Lung microvascular endothelial cell (primary cell): ENCODE measurements around the gene SLIT1. TPM values are rescaled to one million over a fixed set of nuclear protein-coding genes. Genes with fewer than 3 reads are reported as not detected.
A peak's percentile ranks its signal among the peaks of the same experiment; 100 is the strongest.
"Not testable (repeated sequence)": the region's sequence is repeated elsewhere in the genome, so short reads cannot be mapped to it uniquely, and the experiment has no call there.

ENCODE experiments used
- DNase-seq, 2 donors: peaks; one replicate each; pipeline versions ENCODE4 v3.0.0 to v3.0.0-alpha.2; 2010; ENCODE audit warnings: low read depth in 2 of 2
- total RNA-seq: library from RNA; depleted of rRNA; stranded (reverse); fragments of >200 nt; gene quantifications from 2 replicates; pipeline ENCODE4 v1.2.1, GENCODE V29; 2014

SLIT1 gene
- total RNA-seq, 1 donor from 2014 or later = not detected

DNA sequence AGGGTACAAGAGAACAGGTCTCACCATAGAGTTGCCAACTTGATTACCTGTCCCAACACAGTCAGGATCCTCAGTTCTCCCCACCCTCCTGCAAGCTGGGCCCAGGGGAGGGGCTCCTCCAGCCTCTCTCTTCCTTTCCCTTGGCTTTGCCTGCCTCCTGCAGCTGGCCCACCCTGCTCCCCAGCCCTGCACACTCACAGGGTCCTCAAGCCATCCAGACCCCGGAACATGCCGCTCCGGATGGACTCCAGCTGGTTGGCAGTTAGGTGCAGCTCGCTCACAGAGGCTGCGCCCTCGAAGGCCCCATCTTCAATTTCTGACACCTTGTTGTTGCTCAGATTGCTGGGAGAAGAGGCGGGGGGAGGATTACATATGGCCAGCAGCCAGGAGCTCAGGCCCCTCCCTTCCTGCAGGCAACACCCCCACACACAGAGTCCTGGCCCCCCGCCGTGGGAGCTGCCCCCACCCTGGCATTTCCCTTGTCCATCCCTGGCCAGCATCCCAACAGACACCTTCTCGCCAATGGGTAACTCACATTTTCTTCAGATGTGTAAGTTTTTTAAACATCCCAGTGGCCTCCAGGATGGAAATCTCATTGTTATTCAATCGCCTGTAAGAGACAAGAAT lies 139.2 kb downstream of the SLIT1 start:
- no peak for DNase-seq

GRCh38 chr10:97043563-97043855 lies 142.2 kb downstream of the SLIT1 start:
- no peak for DNase-seq

DNA sequence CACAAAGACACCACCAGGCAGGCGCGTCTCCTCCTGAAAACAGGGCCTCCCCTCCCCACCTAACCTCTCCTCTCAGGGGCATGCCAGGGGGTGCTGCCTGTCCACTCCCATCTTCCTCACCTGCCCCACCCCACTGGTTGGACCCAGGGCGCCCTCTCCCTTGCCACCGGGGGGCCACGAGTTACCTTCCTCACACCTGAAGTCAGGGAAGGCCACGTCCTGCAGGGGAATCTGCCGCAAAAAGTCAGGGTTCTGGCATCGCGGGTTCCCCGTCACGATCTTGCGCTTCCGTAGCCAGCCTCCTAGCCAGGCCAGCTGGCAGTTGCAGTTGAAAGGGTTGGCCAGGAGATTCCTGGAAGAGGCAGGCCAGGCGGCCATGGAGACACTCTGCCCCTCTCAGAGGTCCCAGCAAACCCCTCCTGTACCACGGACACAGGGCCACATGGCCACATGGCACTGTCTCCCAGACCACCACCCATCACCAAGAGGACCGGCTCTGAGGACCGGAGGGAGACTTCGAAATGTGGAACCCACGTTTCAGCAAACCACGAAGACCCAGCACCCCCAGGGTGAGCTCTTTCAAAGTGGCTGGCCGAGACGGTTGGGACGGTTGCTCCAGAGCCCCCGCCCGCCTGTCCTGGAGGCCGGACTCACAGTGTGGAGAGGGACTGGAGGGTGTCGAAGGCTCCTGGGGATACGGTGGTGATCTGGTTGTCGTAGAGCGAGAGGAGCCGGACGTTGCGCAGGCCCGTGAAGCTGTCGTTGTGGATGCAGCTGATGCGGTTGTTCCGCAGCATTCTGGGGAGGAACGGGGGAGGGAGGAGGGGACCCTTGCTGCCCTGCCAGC lies 142.8 kb downstream of the SLIT1 start:
- DNase-seq = no peak

DNA sequence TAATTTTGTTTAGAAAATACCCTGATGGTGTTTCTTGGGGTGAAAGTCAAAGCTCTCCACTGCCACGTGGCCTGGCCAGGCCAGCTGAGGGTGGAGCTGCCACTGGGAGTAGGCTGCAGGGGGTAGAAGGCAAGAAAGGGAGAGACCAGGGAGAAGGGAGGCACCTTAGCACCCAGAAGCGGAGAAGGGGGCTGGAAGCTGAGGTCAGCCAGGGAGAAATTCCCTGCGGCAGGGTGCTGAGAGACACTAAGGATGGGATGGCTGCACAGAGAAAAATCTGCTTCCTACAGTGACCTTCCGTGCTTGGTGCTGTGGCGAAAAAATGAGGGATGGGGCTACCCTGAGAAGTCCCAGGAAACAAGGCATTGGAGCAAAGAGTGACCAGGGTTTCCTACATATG lies 143.7 kb downstream of the SLIT1 start:
- no peak for DNase-seq

DNA sequence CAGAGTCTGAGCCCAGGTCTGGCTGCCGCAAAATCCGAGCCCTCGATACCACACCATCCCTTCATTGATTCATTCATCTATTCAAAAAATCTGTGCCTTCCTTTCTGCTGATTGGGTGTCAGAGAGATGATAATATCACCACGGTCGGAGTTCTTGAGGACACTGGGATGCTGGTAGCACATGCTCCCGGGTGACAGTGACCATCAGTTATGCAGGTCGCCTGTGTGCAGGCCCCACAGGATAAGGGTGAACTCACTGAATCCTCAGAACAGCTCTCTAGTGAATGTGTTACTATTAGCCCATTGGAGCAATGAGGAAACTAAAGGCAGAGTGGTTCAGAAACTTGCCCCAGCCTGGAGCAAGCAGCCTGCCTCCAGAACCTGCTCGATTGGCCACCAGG lies 145.1 kb downstream of the SLIT1 start:
- no peak for DNase-seq

DNA sequence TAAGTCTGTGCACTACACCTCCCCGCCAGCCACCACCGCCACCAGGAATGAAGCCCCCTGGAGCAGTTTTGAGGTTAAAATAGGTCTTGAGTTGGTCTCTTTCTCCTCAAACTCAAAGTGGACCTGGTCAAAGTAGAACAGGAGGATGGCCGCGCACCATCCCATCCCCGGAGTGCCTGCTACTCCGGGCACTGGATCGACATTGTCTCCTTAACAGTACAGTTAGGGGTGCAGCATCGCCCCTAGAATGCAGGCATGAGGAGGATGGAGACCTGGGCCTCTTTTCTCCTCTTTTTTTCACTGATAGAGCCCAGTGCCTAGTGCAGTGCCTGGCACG lies 145.5 kb downstream of the SLIT1 start:
- DNase-seq = no peak

DNA sequence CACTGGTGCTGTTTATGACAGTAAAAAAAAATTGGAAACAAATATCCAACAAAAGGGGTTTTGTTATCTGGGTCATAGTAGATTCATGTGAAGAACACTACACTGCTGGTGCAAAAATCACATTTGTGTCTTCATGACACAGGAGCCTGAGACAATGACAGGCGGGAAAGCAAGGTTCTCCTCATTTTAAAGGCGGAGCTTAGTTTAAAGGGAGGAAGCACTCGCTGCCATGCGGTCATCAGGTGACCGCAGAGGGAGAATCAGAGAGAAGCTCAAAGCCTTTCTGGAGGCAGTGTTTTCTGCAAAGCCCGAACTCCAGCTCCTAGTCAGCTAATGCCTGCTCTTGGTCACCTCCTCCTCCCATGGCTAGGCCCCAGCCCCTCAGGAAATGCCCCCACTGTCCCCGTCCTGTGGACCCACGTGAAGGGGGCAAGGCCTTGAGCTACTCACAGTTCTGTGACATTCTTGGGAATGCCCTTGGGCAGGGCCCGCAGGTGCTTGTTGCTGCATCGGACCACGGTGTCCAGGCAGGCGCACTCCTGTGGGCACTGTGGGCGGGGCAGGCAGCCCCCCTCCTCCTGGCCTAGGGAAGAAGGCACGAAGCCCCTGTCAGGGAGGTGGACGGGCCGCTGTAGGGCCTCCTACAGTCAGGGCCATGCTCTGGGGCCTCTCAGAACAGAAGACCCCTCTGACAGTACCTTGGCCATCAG lies 146.1 kb downstream of the SLIT1 start:
- no peak for DNase-seq

DNA sequence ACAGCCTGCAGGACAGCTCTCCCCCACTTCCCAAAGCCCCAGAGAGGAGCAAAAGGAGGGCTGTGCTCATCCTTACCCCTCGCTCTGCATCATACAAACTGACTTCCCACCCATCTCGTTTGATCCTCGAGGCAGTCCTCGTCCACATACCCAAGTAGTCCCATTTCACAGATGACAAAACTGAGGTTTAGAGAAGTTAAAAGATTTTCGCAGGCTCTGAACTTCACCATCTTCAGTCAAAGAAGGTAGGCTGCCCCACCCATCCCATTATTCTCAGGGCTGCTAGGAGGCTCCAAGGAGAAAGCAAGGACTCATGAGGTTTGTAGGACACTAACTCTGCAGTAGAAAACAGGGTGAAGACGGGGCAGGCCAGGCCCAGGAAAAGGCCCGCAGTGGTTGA lies 147.1 kb downstream of the SLIT1 start:
- no peak for DNase-seq

DNA sequence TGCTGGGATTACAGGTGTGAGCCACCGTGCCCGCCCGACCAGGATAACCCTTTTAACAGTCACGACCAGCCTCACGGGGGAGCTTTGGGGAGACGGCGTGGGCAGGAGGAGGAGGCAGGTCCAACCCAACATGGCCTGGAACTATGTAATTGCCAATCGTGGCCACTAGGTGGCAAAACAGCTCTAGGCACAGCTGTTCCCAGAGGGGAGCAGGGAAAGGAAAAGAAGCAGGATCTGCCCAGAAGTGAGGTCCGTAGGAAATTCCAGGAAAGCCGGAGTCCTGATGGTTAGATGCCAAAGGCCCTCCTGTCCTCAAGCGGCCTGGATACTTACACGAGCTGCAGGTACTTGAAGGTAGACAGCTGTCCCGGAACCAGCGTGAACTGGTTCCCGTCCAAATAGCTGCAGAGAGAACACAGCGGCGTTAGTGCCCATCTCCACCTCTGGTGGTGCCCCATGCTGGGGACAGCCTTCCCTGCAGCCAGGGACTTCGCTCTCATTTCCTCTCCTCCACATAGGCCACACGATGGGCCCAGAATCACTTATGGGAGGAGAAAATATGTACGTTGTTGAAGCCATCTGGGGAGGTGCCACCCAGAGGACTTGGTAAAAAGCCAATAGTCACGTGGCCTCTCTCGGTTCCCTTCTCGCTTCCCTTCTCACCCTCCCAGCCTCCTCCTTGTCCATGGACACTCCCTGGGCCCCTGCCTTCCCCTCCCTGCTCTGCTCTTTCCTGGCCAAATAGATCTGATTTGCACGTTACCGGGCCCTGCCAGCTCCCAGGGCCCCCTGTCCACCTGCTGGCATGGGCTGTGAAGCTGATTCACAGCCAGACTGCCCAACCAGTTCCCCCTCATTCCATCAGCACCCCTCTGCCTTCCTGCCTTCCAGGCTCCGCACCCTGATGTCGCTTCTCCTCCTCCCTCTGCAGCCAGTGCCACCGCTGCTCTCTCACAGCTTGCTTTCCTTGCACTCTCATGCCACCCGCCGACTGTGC lies 148.1 kb downstream of the SLIT1 start:
- peak; percentile 75 to 80 for DNase-seq

- no peak for DNase-seq
Measured at GRCh38 chr10:97034958-97035769, 150.6 kb downstream of the SLIT1 start.

- DNase-seq = no peak
Measured at GRCh38 chr10:97034301-97034700, 151.5 kb downstream of the SLIT1 start.

- not testable (repeated sequence) for DNase-seq
Measured at GRCh38 chr10:97033841-97034240, 151.9 kb downstream of the SLIT1 start.

DNA sequence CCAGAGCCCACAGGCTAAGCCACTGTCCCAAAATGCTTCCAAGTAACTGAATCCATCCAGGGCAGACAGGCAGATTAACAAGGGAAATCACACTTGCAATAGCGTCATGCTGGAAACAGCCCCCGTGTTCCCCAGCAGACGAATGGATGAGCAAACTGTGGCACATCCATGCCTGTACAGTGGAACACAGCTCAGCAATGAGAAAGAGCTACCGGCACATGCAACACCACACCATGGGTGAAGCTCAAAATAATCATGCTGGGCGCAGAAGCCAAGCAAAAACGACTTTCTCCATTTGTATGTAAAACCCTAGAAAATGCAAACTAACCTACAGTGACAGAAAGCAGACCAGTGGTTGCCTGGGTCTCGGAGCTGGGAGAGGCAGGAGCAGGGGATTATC lies 153.1 kb downstream of the SLIT1 start:
- no peak for DNase-seq

DNA sequence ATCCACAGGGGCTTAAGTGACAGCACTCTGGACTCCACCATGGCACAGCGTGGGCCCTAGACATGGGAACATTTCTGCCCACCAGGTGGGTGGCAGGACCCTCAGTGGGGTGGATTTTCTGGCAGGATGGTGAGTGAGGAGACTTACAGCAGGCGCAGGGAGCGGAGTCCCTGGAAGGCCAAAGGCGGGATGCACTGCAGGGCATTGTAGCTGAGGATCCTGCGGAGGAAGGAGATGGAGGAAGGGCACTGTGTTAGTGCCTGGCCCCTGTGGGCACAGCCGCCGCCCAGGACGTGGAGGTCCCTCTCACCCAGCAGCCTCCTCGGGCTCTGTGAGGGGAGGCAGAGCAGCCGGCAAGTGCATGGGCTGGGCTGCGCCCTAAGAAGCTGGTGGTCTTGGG lies 154.3 kb downstream of the SLIT1 start:
- no peak for DNase-seq

DNA sequence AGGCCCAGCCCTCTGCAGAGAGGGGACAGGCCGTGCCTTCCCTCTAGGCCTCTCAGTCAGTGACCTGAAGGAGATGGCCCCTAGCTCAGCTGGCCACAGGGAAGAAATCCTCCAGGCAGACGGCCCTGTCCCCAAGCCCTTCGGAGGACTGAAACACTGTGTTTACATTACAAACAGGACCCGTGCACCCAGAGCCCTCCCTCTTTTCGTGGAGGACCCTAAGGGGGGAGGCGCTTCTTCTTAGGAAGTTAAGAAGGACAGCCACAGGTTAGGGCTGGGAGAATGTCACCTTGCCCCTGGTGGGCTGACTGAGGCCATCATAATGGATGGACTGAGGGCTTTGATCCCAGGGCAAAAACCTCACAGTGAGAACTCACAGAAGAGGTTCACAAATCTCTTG lies 154.9 kb downstream of the SLIT1 start:
- DNase-seq = no peak

- DNase-seq = no peak
Measured at GRCh38 chr10:97029271-97029670, 156.5 kb downstream of the SLIT1 start.

GRCh38 chr10:97028832-97029178 lies 157.0 kb downstream of the SLIT1 start:
- no peak for DNase-seq

DNA sequence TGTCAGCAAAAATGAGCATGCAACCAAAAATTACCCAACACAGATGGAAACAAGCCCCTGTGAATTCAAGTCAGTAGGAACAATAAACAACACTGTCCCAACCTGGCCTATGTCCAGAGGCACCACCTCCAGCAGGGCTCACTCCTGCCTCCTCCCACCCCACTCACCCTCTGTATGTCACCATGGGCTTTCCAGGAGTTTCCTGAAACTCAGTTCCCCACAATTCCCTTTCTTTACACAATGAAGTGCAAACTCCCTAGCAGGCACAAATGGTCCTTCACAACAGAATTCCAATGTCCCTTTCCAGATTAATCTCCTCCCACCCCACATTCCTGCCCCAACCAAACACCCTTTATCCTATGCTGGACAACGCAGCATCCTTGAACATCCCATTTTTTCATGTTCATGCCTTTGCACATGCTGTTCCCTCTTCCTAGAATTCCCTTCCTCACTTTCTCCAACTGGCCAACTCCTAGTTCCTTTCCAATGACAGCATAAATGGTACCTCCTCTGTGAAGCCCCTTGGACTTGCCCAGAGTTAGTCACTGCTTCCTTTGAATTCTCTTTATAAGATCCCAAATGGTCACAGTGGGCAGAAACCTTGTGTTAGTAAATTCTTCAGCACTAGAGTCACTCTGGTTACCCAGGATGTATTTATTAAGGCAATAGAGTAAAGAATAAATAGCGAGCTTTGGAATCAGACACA lies 157.5 kb downstream of the SLIT1 start:
- DNase-seq = peak in 1 of 2 donors; percentile 17

DNA sequence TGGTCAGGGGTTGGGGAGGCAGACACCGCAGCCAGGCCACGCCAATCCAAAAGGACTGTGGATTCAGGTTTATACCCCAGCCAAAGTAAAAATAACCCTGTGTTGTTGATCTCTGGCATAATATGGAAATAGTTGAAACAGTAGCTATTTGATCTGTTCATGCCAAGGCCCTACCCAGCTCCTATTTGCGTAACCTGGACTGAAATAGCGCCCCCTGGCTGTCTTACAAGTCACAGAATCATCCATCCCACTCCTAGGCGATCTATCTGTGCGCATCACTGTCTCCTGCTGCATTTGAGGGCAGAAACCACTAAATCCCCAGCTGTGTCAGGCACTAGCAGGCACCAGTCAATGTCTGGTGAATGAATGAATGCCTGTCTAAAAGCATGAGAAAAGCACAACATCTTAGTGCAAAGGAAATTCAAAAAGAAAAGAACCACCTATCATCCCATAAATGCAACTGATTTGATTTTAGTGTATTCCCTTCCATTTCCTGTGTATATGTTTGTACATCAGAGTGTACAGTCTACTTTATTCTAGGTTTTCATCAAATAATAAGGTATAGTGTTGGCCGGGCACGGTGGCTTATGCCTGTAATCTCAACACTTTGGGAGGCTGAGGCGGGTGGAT lies 160.0 kb downstream of the SLIT1 start:
- peak; percentile 74 to 82 for DNase-seq
